NB4 (cell line): ENCODE data around the gene CHD6.

Experiments used
- CTCF ChIP-seq: IDR thresholded peaks from one replicate; pipeline ENCODE4 v1.5.1; 2012; ENCODE audit warnings: low read depth, low read length
- MAX ChIP-seq: IDR thresholded peaks from 2 replicates; pipeline ENCODE4 v1.6.1; 2011; ENCODE audit warnings: low read depth, low read length
- MYC ChIP-seq: IDR thresholded peaks from 2 replicates; pipeline ENCODE4 v1.6.1; 2011; ENCODE audit warnings: low read depth, low read length
- POLR2A ChIP-seq: IDR thresholded peaks from 2 replicates; pipeline ENCODE4 v1.6.1; 2011; ENCODE audit warnings: mild to moderate bottlenecking; ENCODE audit not compliant: insufficient read length; ENCODE audit errors: extremely low read depth

GRCh38 chr20:41524980-41525613, 93.1 kb downstream of the CHD6 start:
- TF ChIP-seq CTCF (no peak), POLR2A (no peak), MYC (no peak), MAX (no peak)
